Effector memory CD4-positive, alpha-beta T cell (primary cell): ENCODE results near the gene PLD6.

Experiments used
- DNase-seq, 3 donors: peaks; one replicate each; pipeline ENCODE4 v3.0.0-alpha.2; 2020
- H3K27ac ChIP-seq: 2 replicates; pipeline ENCODE4 v1.7.0; 2013; ENCODE audit warnings: mild to moderate bottlenecking, low read length, moderate library complexity; ENCODE audit not compliant: insufficient read depth, poor library complexity, severe bottlenecking
- H3K27me3 ChIP-seq: replicated peaks from 2 replicates; pipeline ENCODE4 v1.7.0; 2013; ENCODE audit warnings: mild to moderate bottlenecking, low read length; ENCODE audit not compliant: insufficient read depth, control insufficient read depth, poor library complexity, severe bottlenecking
- H3K36me3 ChIP-seq: 2 replicates; pipeline ENCODE4 v1.7.0; 2013; ENCODE audit warnings: mild to moderate bottlenecking, low read length, moderate library complexity; ENCODE audit not compliant: control insufficient read depth, insufficient read depth
- H3K4me1 ChIP-seq: 2 replicates; pipeline ENCODE4 v1.7.0; 2013; ENCODE audit warnings: low read length, mild to moderate bottlenecking; ENCODE audit not compliant: control insufficient read depth, insufficient read depth, poor library complexity, severe bottlenecking
- H3K4me3 ChIP-seq: 2 replicates; pipeline ENCODE4 v1.7.0; 2013; ENCODE audit warnings: low read length, low read depth, mild to moderate bottlenecking; ENCODE audit not compliant: insufficient read depth, poor library complexity, severe bottlenecking
- H3K9me3 ChIP-seq: 2 replicates; pipeline ENCODE4 v1.7.0; 2013; ENCODE audit warnings: mild to moderate bottlenecking, low read length, moderate library complexity; ENCODE audit not compliant: control insufficient read depth

Gene PLD6

DNA sequence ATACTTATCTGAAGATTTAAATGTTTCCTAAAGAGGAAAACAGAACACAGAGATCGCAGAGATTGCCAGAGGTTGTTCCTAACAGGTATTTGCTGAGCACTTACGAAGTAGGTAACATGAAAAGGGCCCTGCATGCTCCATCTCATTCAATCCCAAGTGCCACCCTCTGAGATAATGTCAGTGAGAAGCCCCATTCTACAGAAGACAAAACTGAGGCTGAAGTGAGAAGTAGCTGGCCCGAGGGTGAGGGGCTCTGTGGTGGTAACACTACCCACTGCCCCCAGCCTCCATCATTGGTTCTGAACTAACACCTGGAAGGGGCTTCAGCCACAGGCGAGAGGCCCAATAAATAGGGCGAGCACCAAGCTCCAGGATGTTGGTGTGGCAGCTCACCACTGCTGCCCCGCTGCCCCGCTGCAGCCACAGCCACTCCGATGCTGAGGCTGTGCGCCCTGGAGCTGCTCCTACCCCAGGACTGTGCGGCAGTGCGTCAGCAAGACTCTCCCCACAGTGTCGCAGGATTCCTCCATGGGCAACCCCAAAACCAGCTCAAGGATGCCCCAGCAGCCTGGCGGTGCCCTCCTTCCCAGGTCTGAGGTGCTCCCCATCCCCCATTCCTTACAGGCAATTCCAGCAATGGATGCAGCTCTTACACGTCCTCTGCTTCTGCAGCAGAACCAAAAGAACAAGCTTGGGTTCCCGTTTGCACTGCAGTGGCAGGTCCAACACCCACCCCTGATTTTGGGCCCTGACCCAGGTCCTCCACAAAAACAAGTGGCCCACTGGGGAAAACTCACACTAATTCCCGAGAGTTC is 20.5 kb upstream of the PLD6 start:
- peaks cover 95% of the 10 kb centered on the region for H3K36me3 ChIP-seq
- H3K4me3 ChIP-seq, result no peak overlapping the region
- no peak for DNase-seq
- H3K4me1 ChIP-seq, result no peaks in the 10 kb centered on the region
- no peaks in the 10 kb centered on the region for H3K27me3 ChIP-seq
- no peaks in the 10 kb centered on the region for H3K9me3 ChIP-seq
- no peak overlapping the region for H3K27ac ChIP-seq

DNA sequence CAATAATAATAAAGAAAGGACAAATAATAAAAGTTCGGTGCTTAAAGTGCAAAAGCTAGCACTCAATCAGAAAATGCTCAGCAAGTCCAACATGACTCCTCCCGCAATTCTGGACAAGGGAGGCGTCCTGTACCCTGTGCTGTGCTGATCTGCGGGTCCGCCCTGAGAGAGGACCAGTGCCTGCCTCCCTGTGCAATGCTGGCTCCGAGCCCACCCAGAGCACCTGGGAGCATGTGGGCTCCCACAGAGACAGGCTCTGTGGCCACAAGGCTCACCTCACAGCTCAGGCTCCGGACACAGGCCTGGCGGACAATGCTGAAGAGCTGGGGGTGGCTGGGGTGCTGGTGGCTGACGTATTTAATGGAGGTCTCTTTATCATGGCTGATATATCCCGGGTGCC is 19.8 kb upstream of the PLD6 start:
- H3K9me3 ChIP-seq, result no peaks in the 10 kb centered on the region
- peaks cover 96% of the 10 kb centered on the region for H3K36me3 ChIP-seq
- no peaks in the 10 kb centered on the region for H3K4me1 ChIP-seq
- DNase-seq, result no peak
- H3K4me3 ChIP-seq, result no peak overlapping the region
- H3K27me3 ChIP-seq, result no peaks in the 10 kb centered on the region
- no peak overlapping the region for H3K27ac ChIP-seq

DNA sequence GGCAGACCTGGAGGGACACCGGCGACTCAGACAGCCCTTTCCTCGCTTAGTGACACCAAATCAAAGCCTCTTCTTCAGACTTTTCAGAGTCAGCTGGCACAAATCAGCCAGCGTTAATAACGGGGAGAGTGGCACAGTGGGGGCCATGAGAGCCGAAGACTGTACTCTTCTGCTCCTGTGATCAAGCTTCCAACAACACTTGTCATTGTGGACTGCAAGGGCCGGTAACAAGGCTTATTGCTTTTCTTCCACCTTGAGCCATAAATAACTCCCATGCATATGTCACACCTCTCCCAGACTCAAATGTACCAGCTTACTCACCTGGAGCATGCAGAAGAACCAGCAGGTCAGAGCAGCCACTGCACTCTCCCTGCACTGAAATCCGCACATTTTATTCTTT is 18.0 kb upstream of the PLD6 start:
- H3K36me3 ChIP-seq, result peaks cover 91% of the 10 kb centered on the region
- H3K4me1 ChIP-seq, result no peaks in the 10 kb centered on the region
- H3K9me3 ChIP-seq, result no peaks in the 10 kb centered on the region
- H3K4me3 ChIP-seq, result no peak overlapping the region
- no peak overlapping the region for H3K27ac ChIP-seq
- DNase-seq, result no peak
- H3K27me3 ChIP-seq, result no peaks in the 10 kb centered on the region

DNA sequence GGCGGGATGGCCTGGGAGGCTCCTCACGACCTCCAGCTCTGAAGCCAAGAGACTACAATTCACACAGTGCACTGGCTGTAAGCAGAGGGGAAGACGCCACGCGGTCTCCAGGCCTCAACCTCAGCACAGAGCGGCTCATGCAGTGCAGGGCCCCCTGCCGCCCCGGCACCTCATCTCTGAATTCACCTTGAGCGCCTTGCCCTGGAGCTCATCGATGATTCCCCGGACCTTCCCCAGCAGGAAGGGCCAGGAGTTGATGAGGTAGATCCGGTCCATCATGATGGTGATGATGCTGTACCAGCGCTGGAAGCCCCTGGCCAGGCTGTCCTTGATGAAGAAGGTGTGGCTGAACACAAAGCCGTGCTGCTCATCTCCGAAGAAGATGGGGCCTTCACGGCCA is 17.6 kb upstream of the PLD6 start:
- Histone ChIP-seq H3K27ac (no peak overlapping the region), H3K9me3 (no peaks in the 10 kb centered on the region), H3K4me1 (no peaks in the 10 kb centered on the region), H3K4me3 (no peak overlapping the region), H3K27me3 (no peaks in the 10 kb centered on the region), H3K36me3 (peaks cover 90% of the 10 kb centered on the region)
- DNase-seq, result no peak

DNA sequence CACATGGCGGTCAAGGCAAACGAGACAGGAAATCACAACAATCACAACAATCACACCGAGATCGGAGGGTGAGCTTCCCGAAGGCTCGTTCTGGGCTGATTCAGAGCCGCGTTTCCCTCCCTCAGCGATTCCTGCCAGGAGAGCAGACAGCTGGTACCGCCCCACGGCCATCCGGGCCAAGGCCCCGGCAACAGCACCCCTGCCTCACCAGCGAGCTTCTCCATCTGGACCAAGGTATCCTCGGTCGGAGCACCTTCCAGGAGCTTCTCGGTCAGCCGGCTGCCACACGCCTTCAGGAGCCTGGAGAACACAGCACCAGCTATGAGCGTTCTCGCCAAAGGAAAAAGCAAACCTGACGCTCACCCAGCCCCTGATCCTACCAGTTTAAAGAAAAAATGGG is 15.2 kb upstream of the PLD6 start:
- Histone ChIP-seq H3K4me3 (no peak overlapping the region), H3K4me1 (no peaks in the 10 kb centered on the region), H3K36me3 (peaks cover 93% of the 10 kb centered on the region), H3K9me3 (no peaks in the 10 kb centered on the region), H3K27me3 (no peaks in the 10 kb centered on the region), H3K27ac (no peak overlapping the region)
- DNase-seq, result no peak

DNA sequence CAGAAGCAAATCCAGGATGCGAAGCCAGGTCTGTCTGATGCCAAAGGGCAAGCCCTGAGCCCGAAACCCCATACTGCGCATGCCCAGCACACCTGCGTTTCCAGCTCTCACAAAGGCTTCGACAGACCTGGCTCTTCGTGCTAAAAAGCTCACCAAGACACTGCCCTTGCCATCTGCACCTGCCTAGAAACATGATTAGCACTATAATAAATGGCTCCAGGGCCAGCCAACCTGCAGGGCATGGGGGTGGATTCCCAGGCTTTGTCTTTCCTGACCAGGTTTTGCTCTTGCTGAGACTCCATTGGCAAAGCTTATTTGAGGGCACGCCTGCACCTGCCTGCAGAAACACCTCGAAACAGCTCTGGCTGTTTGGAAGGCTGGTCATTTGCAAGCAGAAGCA is 14.4 kb upstream of the PLD6 start:
- Histone ChIP-seq H3K4me3 (no peak overlapping the region), H3K27ac (no peak overlapping the region), H3K4me1 (no peaks in the 10 kb centered on the region), H3K9me3 (no peaks in the 10 kb centered on the region), H3K36me3 (peaks cover 94% of the 10 kb centered on the region), H3K27me3 (no peaks in the 10 kb centered on the region)
- no peak for DNase-seq

DNA sequence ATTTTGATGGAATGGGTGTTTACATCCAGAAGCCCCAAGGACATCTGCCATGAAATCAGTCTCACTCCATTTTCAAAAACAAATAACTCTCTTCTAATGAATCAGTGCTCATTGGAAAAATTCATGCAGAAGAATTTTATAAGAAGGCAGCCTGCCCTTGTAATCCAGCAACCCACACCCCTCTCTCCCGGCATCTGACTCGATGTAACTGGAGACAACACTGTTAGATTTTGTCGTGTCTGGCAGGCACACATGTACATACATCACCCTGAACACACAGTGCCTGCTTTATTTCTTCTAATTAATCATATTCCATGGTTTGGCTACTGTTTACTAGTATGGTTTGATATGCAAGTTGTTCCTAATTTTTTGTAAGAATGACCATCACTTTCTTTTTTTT is 11.9 kb upstream of the PLD6 start:
- Histone ChIP-seq H3K27ac (no peak overlapping the region), H3K9me3 (no peaks in the 10 kb centered on the region), H3K4me3 (no peak overlapping the region), H3K36me3 (peaks cover 90% of the 10 kb centered on the region), H3K4me1 (no peaks in the 10 kb centered on the region), H3K27me3 (no peaks in the 10 kb centered on the region)
- DNase-seq, result no peak

DNA sequence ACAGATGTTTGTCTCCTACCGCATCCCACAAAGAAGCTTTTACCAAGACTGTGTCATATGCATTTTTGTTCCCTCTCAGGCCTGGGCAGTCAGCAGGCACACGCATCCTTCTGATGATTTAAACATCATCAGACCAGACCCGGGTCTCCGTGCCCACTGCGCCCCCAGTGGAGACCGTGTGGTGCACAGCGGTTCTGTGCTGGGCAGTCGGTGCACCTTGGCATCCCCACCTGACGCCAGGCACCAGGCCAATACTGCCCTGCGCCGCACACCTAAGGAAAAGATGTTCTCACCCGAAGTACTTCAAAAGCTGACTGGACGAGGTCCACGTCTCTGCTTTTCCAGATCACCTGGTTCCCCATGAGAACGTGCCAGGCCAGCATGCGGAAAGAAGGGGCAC is 10.6 kb upstream of the PLD6 start:
- Histone ChIP-seq H3K4me1 (no peaks in the 10 kb centered on the region), H3K4me3 (no peak overlapping the region), H3K9me3 (no peaks in the 10 kb centered on the region), H3K27ac (no peak overlapping the region), H3K36me3 (peaks cover 82% of the 10 kb centered on the region), H3K27me3 (no peaks in the 10 kb centered on the region)
- no peak for DNase-seq

DNA sequence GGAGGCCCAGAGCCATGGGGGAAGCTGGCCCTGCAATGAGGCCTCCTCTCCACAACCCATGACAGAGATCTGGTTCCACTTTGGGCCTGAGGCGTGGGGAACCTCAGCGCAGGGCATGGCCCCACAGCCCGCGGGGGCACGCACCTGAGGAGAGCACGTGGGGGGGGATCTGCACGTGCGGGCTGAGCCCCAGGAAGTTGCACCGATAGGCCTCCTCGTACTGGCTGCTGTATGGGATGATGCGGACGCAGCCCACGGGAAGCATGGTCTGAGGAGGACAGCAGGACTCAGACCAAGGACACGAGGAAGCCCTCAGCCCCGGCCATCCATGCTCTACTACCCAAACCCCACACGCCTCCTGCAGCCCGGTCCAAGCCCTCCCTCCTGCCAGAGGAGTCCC is 10.1 kb upstream of the PLD6 start:
- DNase-seq, result no peak
- Histone ChIP-seq H3K27me3 (no peaks in the 10 kb centered on the region), H3K27ac (no peak overlapping the region), H3K9me3 (no peaks in the 10 kb centered on the region), H3K4me3 (no peak overlapping the region), H3K4me1 (no peaks in the 10 kb centered on the region), H3K36me3 (peaks cover 77% of the 10 kb centered on the region)

DNA sequence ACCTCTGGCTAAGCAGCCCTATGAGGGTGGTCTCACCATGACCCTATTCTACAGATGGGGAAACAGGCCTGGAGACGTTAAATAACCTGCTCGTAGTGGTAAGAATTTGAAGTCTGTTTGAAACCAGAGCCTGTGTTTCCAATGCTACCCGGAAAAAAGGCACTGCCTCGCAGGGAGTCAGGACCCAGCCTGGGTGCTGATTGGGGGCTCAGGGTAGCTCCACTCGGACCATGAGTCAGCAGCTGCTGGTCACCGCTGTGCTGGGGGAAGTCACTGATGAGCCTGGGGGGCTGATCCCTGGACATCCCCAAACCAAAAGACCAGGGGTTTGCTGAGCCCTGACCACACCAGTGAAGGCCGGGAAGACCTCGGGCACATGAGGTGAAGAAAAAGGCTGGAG is 9.4 kb upstream of the PLD6 start:
- peaks cover 70% of the 10 kb centered on the region for H3K36me3 ChIP-seq
- H3K9me3 ChIP-seq, result no peaks in the 10 kb centered on the region

More for the DNA sequence above, 9.4 kb upstream of the PLD6 start:
- Histone ChIP-seq H3K4me3 (no peak overlapping the region), H3K4me1 (no peaks in the 10 kb centered on the region), H3K27ac (no peak overlapping the region), H3K27me3 (no peaks in the 10 kb centered on the region)
- no peak for DNase-seq
